GM12801 (cell line): Measurements from ENCODE around the gene EML1.

ENCODE experiments used
- CTCF ChIP-seq: IDR thresholded peaks from one replicate; pipeline ENCODE4 v1.5.1; 2011; ENCODE audit warnings: control low read depth; ENCODE audit not compliant: insufficient read length; ENCODE audit errors: extremely low read depth

EML1 gene

GRCh38 chr14:99854831-99855230 lies 61.6 kb downstream of the EML1 start:
- TF ChIP-seq CTCF: no peak

GRCh38 chr14:99855271-99855670 lies 62.1 kb downstream of the EML1 start:
- no peak for TF ChIP-seq CTCF

DNA sequence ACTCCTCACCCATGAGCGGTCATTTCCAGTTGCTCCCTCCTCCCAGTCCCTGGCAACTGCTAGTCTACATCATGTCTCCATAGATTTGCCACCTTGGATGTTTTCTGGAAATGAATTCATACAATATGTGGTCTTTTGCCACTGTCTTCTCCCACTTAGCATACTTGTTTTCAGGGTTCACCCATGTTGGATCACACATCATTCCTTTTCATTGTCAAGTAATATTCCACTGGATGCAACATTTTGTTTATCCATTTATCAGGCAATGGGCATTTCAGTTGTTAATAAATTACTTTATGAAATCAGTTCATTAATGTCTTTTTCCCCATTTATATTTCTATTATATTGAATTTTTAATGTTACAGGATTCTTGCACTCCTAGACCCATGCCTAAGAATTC lies 64.3 kb downstream of the EML1 start:
- TF ChIP-seq CTCF: no peak

- TF ChIP-seq CTCF: no peak
Observed at GRCh38 chr14:99860219-99860618, 67.0 kb downstream of the EML1 start.

- no peak for TF ChIP-seq CTCF
Observed at GRCh38 chr14:99862136-99862535, 68.9 kb downstream of the EML1 start.

DNA sequence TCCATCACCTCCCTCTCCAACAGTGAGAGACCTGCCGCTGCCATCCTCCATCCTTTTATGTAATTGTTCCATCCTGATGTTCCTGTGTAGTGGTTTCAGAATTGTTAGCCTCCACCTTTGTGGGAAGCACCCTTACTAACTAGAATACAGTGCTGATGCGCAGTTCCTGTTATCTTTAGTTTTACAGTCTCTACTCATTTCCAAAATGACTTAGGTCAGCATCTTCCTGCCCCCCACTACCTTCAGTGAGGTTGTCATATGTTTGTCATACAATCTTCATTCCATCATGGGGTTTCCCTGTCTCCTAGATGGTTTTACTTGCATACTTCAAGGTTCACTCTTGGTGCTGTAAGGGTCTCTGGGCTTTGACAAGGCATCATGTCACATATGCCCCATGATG lies 69.8 kb downstream of the EML1 start:
- TF ChIP-seq CTCF: no peak

DNA sequence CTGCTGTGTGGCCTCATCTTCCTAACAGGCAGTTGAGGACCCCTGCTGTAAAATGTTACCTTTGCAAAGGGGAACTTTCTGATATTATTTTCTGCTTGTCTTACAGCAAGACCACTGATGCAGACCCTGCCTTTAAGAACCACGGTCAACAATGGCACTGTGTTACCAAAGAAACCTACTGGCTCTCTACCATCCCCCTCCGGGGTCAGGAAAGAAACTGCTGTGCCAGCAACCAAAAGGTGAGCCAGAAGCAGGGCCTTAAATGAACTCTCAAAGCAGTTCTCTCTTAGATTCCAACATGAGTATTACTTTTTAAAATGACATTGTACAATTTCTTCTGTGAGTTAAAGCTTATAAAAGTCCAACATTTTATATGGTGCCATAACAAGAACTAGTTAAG lies 72.2 kb downstream of the EML1 start:
- TF ChIP-seq CTCF: no peak

GRCh38 chr14:99870617-99871016 lies 77.4 kb downstream of the EML1 start:
- no peak for TF ChIP-seq CTCF
